Sigmoid colon (tissue), 7 donors: ENCODE data around the gene MOV10. TPM values are rescaled to one million over a fixed set of nuclear protein-coding genes. Genes with fewer than 3 reads are reported as not detected.
A peak's percentile ranks its signal among the peaks of the same experiment; 100 is the strongest.

Experiments used
- DNase-seq: peaks from one replicate; pipeline ENCODE4 v3.0.0-alpha.2; 2019
- H3K27ac ChIP-seq, 4 donors: fragments of 200-600 bp; sonication (generic); one replicate each; pipeline ENCODE4 v1.5.1; 2016 to 2019; ENCODE audit warnings: mild to moderate bottlenecking in 1 of 4
- H3K27me3 ChIP-seq, 3 donors: fragments of 200-600 bp; sonication (generic); one replicate each; pipeline ENCODE4 v1.5.1; 2019; ENCODE audit warnings: mild to moderate bottlenecking in 1 of 3
- H3K36me3 ChIP-seq, 4 donors: fragments of 200-600 bp; sonication (generic); one replicate each; pipeline ENCODE4 v1.5.1; 2016 to 2019
- H3K4me1 ChIP-seq, 4 donors: fragments of 200-600 bp; sonication (generic); one replicate each; pipeline ENCODE4 v1.5.1; 2017 to 2019
- H3K4me3 ChIP-seq, 4 donors: fragments of 200-600 bp; sonication (generic); one replicate each; pipeline ENCODE4 v1.5.1; 2017 to 2019; ENCODE audit warnings: mild to moderate bottlenecking in 2 of 4, moderate library complexity in 1 of 4
- H3K9me3 ChIP-seq, 4 donors: fragments of 200-600 bp in 3 of 4; sonication (generic) in 3 of 4; one replicate each; pipeline versions ENCODE4 v1.5.1 to v1.6.1; 2013 to 2019
- EP300 ChIP-seq, 4 donors: sonication (generic); formaldehyde crosslinking; IDR thresholded peaks; one replicate each; pipeline ENCODE4 v1.6.1; 2017; ENCODE audit warnings: antibody characterized with exemption in 4 of 4
- POLR2A ChIP-seq, 2 donors: fragments of 450-650 bp; IDR thresholded peaks; one replicate each; pipeline ENCODE4 v1.6.1; 2016; ENCODE audit warnings: antibody characterized with exemption in 2 of 2, mild to moderate bottlenecking in 2 of 2, moderate library complexity in 2 of 2
- POLR2AphosphoS5 ChIP-seq, 4 donors: sonication (generic); formaldehyde crosslinking; IDR thresholded peaks; one replicate each; pipeline ENCODE4 v1.6.1; 2017; ENCODE audit warnings: antibody characterized with exemption in 4 of 4
- WGBS, 2 donors: extraction: QIAGEN DNeasy Blood & Tissue Kit; methylation state at CpG; one replicate each; pipeline ENCODE4 v1.1.7; 2013; 5-methylcytosine and 5-hydroxymethylcytosine counted together
- intact Hi-C: fragments of 100-400 bp; cut with DNase I; formaldehyde crosslinking; loops from one replicate; pipeline ENCODE4 v1.15.1; 2023
- polyA plus RNA-seq, 3 donors: library from polyadenylated mRNA; stranded (reverse); fragments of 200-250 nt; gene quantifications; one replicate each; pipeline ENCODE4 v1.2.3, GENCODE V29; 2013
- total RNA-seq, 4 donors: library from RNA; depleted of rRNA; stranded (reverse); fragments of >200 nt; gene quantifications; one replicate each; pipeline ENCODE4 v1.1.0, GENCODE V29; 2016
- TF ChIP-seq, protein P1 (sequence below), 4 experiments: fragments of 450-650 bp in 3 of 4; fragments of 200-600 bp in 1 of 4; IDR thresholded peaks; one replicate each; pipeline ENCODE4 v1.5.1; 2016 to 2019; ENCODE audit warnings: antibody characterized with exemption in 4 of 4, mild to moderate bottlenecking in 3 of 4, moderate library complexity in 2 of 4
- donor health status: healthy with polysubstance abuse.
- donor health status: Bipolar disorder and iron deficiency.
- donor health status: healthy.

Gene MOV10
- total and polyA plus RNA-seq, 7 donors: 16.5 to 60.1 (median 28.8) TPM

DNA sequence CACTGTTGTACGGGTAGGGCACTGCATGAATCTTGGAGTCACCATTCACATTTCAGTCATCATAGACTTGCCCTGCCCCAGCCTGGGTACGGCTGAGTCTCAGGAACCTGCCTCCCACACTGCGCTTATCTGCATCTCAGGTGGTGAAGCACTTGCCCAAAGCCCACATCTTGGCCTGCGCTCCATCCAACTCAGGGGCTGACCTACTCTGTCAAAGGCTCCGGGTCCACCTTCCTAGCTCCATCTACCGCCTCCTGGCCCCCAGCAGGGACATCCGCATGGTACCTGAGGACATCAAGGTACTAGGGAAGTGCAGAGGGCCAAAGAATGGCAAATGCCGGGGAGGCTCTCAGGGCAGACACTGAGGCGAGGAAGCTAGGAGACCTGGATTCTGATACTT, 20.8 kb downstream of the MOV10 start:
- Histone ChIP-seq H3K36me3 (peaks cover 25 to 84% (median 44%) of the 10 kb centered on the region in 4 donors), H3K27ac (no peak overlapping the region), H3K27me3 (no peaks in the 10 kb centered on the region), H3K9me3 (no peaks in the 10 kb centered on the region), H3K4me3 (no peak overlapping the region), H3K4me1 (peaks cover 0 to 23% (median 16%) of the 10 kb centered on the region in 4 donors)
- DNase-seq: no peak
- WGBS, 2 donors: 96 to 97% methylated on average over 9 of the region's 9 CpGs
- no peak for TF ChIP-seq POLR2A (IDR thresholded peaks at IDR 0.05)
- TF ChIP-seq, protein P1, sequence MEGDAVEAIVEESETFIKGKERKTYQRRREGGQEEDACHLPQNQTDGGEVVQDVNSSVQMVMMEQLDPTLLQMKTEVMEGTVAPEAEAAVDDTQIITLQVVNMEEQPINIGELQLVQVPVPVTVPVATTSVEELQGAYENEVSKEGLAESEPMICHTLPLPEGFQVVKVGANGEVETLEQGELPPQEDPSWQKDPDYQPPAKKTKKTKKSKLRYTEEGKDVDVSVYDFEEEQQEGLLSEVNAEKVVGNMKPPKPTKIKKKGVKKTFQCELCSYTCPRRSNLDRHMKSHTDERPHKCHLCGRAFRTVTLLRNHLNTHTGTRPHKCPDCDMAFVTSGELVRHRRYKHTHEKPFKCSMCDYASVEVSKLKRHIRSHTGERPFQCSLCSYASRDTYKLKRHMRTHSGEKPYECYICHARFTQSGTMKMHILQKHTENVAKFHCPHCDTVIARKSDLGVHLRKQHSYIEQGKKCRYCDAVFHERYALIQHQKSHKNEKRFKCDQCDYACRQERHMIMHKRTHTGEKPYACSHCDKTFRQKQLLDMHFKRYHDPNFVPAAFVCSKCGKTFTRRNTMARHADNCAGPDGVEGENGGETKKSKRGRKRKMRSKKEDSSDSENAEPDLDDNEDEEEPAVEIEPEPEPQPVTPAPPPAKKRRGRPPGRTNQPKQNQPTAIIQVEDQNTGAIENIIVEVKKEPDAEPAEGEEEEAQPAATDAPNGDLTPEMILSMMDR (IDR thresholded peaks at IDR 0.05): no peak
- TF ChIP-seq POLR2AphosphoS5 (IDR thresholded peaks at IDR 0.05): no peak
- no peak for TF ChIP-seq EP300 (IDR thresholded peaks at IDR 0.05)
- intact Hi-C loops: no loop called here

DNA sequence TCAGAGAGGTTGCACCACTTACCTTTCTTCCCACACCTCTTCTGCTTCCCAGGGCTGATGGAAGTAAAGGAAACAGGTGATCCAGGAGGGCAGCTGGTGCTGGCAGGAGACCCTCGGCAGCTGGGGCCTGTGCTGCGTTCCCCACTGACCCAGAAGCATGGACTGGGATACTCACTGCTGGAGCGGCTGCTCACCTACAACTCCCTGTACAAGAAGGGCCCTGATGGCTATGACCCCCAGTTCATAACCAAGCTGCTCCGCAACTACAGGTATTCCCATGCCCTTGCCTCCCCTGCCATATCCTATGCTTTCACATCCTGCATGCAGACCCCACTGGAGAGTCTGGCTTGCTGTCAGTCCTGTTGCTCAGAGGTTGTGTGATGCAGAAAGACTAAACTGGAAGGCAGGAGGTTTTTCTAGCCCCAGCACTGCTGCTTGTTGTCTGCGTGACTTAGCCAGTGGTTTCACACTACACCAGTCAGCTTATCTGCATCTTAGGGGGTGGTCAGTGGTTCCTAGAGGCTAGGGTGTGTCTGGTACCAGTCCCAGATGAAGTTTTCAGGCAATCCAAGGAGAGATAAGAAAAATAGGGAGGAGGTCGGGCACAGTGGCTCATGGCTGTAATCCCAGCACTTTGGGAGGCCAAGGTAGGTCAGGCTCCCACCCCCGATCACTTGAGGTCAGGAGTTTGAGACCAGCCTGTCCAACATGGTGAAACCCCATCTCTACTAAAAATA, 22.3 kb downstream of the MOV10 start:
- intact Hi-C loops: no loop called here
- Histone ChIP-seq H3K4me1 (peaks cover 0 to 37% (median 31%) of the 10 kb centered on the region in 4 donors), H3K9me3 (no peaks in the 10 kb centered on the region), H3K27ac (peak overlapping the region in 2 of 4 donors; percentile 18 to 99), H3K36me3 (peaks cover 18 to 77% (median 42%) of the 10 kb centered on the region in 4 donors), H3K4me3 (no peak overlapping the region), H3K27me3 (no peaks in the 10 kb centered on the region)
- TF ChIP-seq EP300 (IDR thresholded peaks at IDR 0.05) (no peak), POLR2A (IDR thresholded peaks at IDR 0.05) (no peak), POLR2AphosphoS5 (IDR thresholded peaks at IDR 0.05) (no peak)
- TF ChIP-seq, protein P1 (IDR thresholded peaks at IDR 0.05): no peak
- WGBS, 2 donors: 91 to 94% methylated on average over 7 of the region's 7 CpGs
- DNase-seq: no peak

DNA sequence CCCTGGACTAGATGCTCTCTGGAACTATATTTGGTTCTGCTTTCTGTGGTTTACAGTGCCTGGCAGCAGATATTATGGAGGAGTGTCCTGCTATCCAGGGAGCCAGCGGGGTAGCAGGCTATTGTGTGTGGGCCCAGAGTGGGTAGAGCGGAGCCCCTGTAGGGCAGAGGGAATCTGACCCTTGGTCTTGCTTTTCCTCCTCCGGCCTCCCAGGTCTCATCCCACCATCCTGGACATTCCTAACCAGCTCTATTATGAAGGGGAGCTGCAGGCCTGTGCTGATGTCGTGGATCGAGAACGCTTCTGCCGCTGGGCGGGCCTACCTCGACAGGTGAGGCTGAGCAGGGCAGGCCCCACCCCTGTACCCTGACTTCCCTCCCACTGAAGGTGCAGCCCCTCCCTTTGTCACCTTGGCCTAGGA, 23.3 kb downstream of the MOV10 start:
- Histone ChIP-seq H3K36me3 (peaks cover 12 to 77% (median 36%) of the 10 kb centered on the region in 4 donors), H3K4me1 (peaks cover 0 to 48% (median 41%) of the 10 kb centered on the region in 4 donors), H3K4me3 (no peak overlapping the region), H3K27me3 (no peaks in the 10 kb centered on the region), H3K27ac (peak overlapping the region; percentile 18 to 99 (median 98)), H3K9me3 (no peaks in the 10 kb centered on the region)
- no peak for TF ChIP-seq POLR2AphosphoS5 (IDR thresholded peaks at IDR 0.05)
- TF ChIP-seq EP300 (IDR thresholded peaks at IDR 0.05): no peak
- TF ChIP-seq, protein P1 (IDR thresholded peaks at IDR 0.05): no peak
- no peak for TF ChIP-seq POLR2A (IDR thresholded peaks at IDR 0.05)
- intact Hi-C loops: no loop called here
- WGBS, 2 donors: 91 to 96% methylated on average over 9 of the region's 9 CpGs
- no peak for DNase-seq

DNA sequence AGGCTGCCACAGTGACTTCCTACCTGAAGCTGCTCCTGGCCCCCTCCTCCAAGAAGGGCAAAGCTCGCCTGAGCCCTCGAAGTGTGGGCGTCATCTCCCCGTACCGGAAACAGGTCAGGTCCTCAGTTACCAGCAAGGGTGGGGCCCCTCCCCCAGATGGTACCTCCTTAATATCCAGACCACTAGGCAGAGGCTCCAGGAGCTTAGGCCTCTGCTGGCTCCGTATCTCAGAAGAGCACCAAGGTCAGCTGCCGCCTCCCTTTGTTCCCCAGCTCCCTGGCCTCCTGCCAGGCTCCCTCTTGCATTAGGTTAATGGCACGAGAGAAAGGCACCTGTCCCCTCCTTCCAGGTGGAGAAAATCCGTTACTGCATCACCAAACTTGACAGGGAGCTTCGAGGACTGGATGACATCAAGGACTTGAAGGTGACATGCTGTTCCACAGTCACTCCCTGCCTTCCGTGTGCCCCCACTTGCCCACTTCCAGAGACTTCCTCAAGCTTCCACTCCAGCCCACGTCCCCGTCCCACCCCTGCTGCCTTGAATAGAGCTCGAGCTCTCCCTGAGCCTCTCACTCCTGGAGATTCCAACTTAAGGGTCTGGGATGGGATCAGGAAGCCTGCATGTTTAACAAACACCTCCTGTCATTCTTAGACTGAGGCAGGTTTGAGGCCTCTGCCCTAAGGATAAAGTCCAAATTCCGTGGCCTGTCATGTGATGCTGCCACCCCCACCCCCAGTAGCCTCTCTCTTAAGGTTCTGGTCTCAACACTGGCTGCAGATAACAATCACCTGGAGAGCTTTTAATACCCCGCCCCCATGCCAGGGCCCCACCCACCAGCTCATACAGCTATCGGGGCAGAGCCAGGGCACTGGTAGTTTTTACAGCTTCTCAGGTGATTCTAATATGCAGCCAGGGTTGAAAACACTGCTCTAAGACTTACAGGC, 24.2 kb downstream of the MOV10 start:
- Histone ChIP-seq H3K4me3 (no peak overlapping the region), H3K36me3 (peaks cover 10 to 77% (median 32%) of the 10 kb centered on the region in 4 donors), H3K9me3 (no peaks in the 10 kb centered on the region), H3K4me1 (peaks cover 0 to 56% (median 50%) of the 10 kb centered on the region in 4 donors), H3K27ac (peak overlapping the region; percentile 98 to 99 (median 98)), H3K27me3 (no peaks in the 10 kb centered on the region)
- DNase-seq: no peak
- WGBS, 2 donors: 21 to 64% methylated on average over 17 of the region's 17 CpGs
- TF ChIP-seq POLR2A (IDR thresholded peaks at IDR 0.05) (no peak), EP300 (IDR thresholded peaks at IDR 0.05) (no peak), POLR2AphosphoS5 (IDR thresholded peaks at IDR 0.05) (peak in 2 of 4 donors; percentile 12 to 17)
- TF ChIP-seq, protein P1 (IDR thresholded peaks at IDR 0.05): no peak
- intact Hi-C loops: no loop called here
